Endothelial cell of umbilical vein (primary cell): Measurements from ENCODE around the gene C1orf52. TPM values are rescaled to one million over a fixed set of nuclear protein-coding genes. Genes with fewer than 3 reads are reported as not detected.

Source experiments
- BruUV-seq: library from RNA; stranded (reverse); fragments of 400-500 nt; replicated peaks from 2 replicates; lab custom pipeline; 2021; lab: Mats Ljungman, UMichigan
- CTCF ChIA-PET: fragments of 300-600, 350-600 bp; sonication (Branson Sonifier 250); formaldehyde crosslinking; loops from one replicate; lab custom pipeline; 2021; ENCODE audit warnings: antibody characterized with exemption, inconsistent platforms; lab: Charles Lee
- POLR2A ChIA-PET: fragments of 300-600, 350-600 bp; sonication (Branson Sonifier 250); formaldehyde crosslinking; loops from one replicate; lab custom pipeline; 2021; ENCODE audit warnings: antibody characterized with exemption, inconsistent platforms; lab: Charles Lee
- DNase-seq: peaks from one replicate; pipeline ENCODE4 v3.0.0-alpha.2; 2011; ENCODE audit warnings: low read depth, low spot score
- FAIRE-seq: peaks from 2 replicates; lab custom pipeline; 2011; peaks lifted over from hg19 to GRCh38; lab: Jason Lieb, UNC
- H2AFZ ChIP-seq: 2 replicates; pipeline ENCODE4 v1.6.0; 2012; ENCODE audit warnings: low read depth, low read length, control low read depth, inconsistent platforms
- H3K27ac ChIP-seq: 2 replicates; pipeline ENCODE4 v1.5.1; 2011; ENCODE audit warnings: low read depth, mild to moderate bottlenecking, control low read depth, low read length, moderate library complexity; ENCODE audit not compliant: insufficient read depth
- H3K27me3 ChIP-seq, 2 experiments: 2 replicates each; pipeline versions ENCODE4 v1.6.0 to v1.6.1; 2011; ENCODE audit warnings: low read length in 2 of 2, mixed read lengths in 1 of 2; ENCODE audit not compliant: control insufficient read depth in 2 of 2, insufficient read depth in 2 of 2
- H3K36me3 ChIP-seq, 2 experiments: 2 replicates in 1 of 2; 3 replicates in 1 of 2; pipeline ENCODE4 v1.5.1; 2011; ENCODE audit warnings: low read length in 2 of 2, mild to moderate bottlenecking in 1 of 2, moderate library complexity in 1 of 2; ENCODE audit not compliant: control insufficient read depth in 2 of 2, insufficient read depth in 2 of 2; ENCODE audit errors: extremely low read depth in 1 of 2
- H3K4me1 ChIP-seq: 3 replicates; pipeline ENCODE4 v1.5.1; 2011; ENCODE audit warnings: mild to moderate bottlenecking, low read length; ENCODE audit not compliant: control insufficient read depth, insufficient read depth; ENCODE audit errors: extremely low read depth
- H3K4me2 ChIP-seq: 2 replicates; pipeline ENCODE4 v1.6.1; 2011; ENCODE audit warnings: low read length, control low read depth, mixed read lengths; ENCODE audit not compliant: insufficient read depth
- H3K4me3 ChIP-seq, 3 experiments: fragments of 200-600 bp in 1 of 3; sonication (generic), shearing (Covaris generic) in 1 of 3; replicated peaks in 1 of 3; 2 replicates each; pipeline ENCODE4 v1.5.1; 2011 to 2016; ENCODE audit warnings: control low read depth in 3 of 3, low read length in 3 of 3, mild to moderate bottlenecking in 2 of 3, inconsistent platforms in 1 of 3, low read depth in 1 of 3, moderate library complexity in 1 of 3; ENCODE audit not compliant: insufficient read depth in 1 of 3
- H3K79me2 ChIP-seq: 2 replicates; pipeline ENCODE4 v1.6.0; 2012; ENCODE audit warnings: low read length, inconsistent platforms; ENCODE audit not compliant: control insufficient read depth, insufficient read depth
- H3K9ac ChIP-seq: replicated peaks from 2 replicates; pipeline ENCODE3; 2011; ENCODE audit warnings: low read length, control low read depth; ENCODE audit not compliant: insufficient read depth; ENCODE audit errors: extremely low read depth
- H3K9me1 ChIP-seq: replicated peaks from 3 replicates; pipeline ENCODE4 v1.6.0; 2011; ENCODE audit warnings: mild to moderate bottlenecking, low read length; ENCODE audit not compliant: control insufficient read depth, insufficient read depth; ENCODE audit errors: extremely low read depth
- H3K9me3 ChIP-seq: replicated peaks from 2 replicates; pipeline ENCODE4 v1.5.1; 2012; ENCODE audit warnings: low read length, inconsistent platforms; ENCODE audit not compliant: control insufficient read depth, insufficient read depth
- H4K20me1 ChIP-seq: replicated peaks from 2 replicates; pipeline ENCODE3; 2011; ENCODE audit warnings: mild to moderate bottlenecking, low read length; ENCODE audit not compliant: control insufficient read depth, insufficient read depth; ENCODE audit errors: extremely low read depth
- CTCF ChIP-seq, 2 donors: IDR thresholded peaks; 1 replicate in 1 of 2; 2 replicates in 1 of 2; pipeline ENCODE4 v1.5.1; 2011; ENCODE audit warnings: low read length in 2 of 2, mild to moderate bottlenecking in 2 of 2, moderate library complexity in 2 of 2, control low read depth in 1 of 2, inconsistent platforms in 1 of 2, low read depth in 1 of 2; ENCODE audit not compliant: insufficient read depth in 1 of 2; ENCODE audit errors: extremely low read depth in 1 of 2
- EZH2 ChIP-seq: IDR thresholded peaks from 2 replicates; pipeline ENCODE4 v1.6.1; 2012; ENCODE audit warnings: borderline replicate concordance, low read depth, mild to moderate bottlenecking, moderate library complexity, low read length, inconsistent platforms; ENCODE audit not compliant: severe bottlenecking
- FOS ChIP-seq: IDR thresholded peaks from 2 replicates; pipeline ENCODE4 v1.6.1; 2011; ENCODE audit warnings: mild to moderate bottlenecking, low read length, moderate library complexity, borderline replicate concordance; ENCODE audit not compliant: insufficient read depth
- GATA2 ChIP-seq: IDR thresholded peaks from 2 replicates; pipeline ENCODE4 v1.7.0; 2011; ENCODE audit warnings: low read depth, mild to moderate bottlenecking, moderate library complexity, mixed read lengths, low read length; ENCODE audit not compliant: insufficient read length, insufficient read depth
- JUN ChIP-seq: IDR thresholded peaks from 2 replicates; pipeline ENCODE4 v1.6.1; 2011; ENCODE audit warnings: borderline replicate concordance, low read depth; ENCODE audit not compliant: insufficient read length, insufficient read depth
- MAX ChIP-seq: IDR thresholded peaks from 2 replicates; pipeline ENCODE4 v1.6.1; 2011; ENCODE audit not compliant: insufficient read depth, insufficient read length
- MYC ChIP-seq: IDR thresholded peaks from one replicate; pipeline ENCODE4 v1.6.1; 2011; ENCODE audit warnings: mild to moderate bottlenecking, low read depth, low read length
- POLR2A ChIP-seq: IDR thresholded peaks from 2 replicates; pipeline ENCODE4 v1.6.1; 2012; ENCODE audit warnings: low read depth, mild to moderate bottlenecking, control low read depth, low read length
- POLR2AphosphoS5 ChIP-seq: IDR thresholded peaks from 2 replicates; pipeline ENCODE4 v1.6.1; 2012; ENCODE audit warnings: low read depth, mild to moderate bottlenecking, control low read depth, low read length, moderate library complexity; ENCODE audit not compliant: insufficient read depth
- dilution Hi-C: fragments of 300-500 bp; cut with MboI; formaldehyde crosslinking; loops from one replicate; pipeline ENCODE4 v1.15.0; 2019; ENCODE audit warnings: low sequenced_read_pairs; ENCODE audit not compliant: extremely low pct_ligation_motif_present
- intact Hi-C: fragments of 100-400 bp; cut with micrococcal nuclease; formaldehyde crosslinking; loops from one replicate; pipeline ENCODE4 v1.10.0; 2022
- polyA plus RNA-seq, 4 experiments: library from polyadenylated mRNA; depleted of rRNA in 3 of 4; stranded (reverse) in 3 of 4; unstranded in 1 of 4; fragments of >200 nt; gene quantifications; 2 replicates each; pipeline versions ENCODE4 v1.2.1 to v1.2.3, GENCODE V29; 2011 to 2012; ENCODE audit warnings: missing spikeins in 1 of 4
- total RNA-seq: library from RNA; stranded (reverse); gene quantifications from 2 replicates; pipeline ENCODE4 v1.2.3, GENCODE V29; 2021

The C1orf52 gene
- total and polyA plus RNA-seq, 2 donors (not counting 3 experiments of a cell fraction or from before 2014, with no cell fraction given), result 22.7 to 26.7 TPM

GRCh38 chr1:85277802-85278201 is 18.3 kb upstream of the C1orf52 start:
- Histone ChIP-seq H3K4me2 (no peak overlapping the region), H3K36me3 (no peaks in the 10 kb centered on the region), H3K9ac (no peak overlapping the region), H3K27ac (peak overlapping the region; percentile 100), H3K27me3 (no peaks in the 10 kb centered on the region), H3K79me2 (peaks cover 28% of the 10 kb centered on the region), H3K4me3 (no peak overlapping the region), H3K4me1 (peaks cover 42% of the 10 kb centered on the region), H4K20me1 (no peaks in the 10 kb centered on the region), H2AFZ (no peak overlapping the region), H3K9me1 (no peaks in the 10 kb centered on the region), H3K9me3 (no peaks in the 10 kb centered on the region)
- dilution Hi-C loops, result no loop called here
- DNase-seq, result no peak
- POLR2A ChIA-PET, result interaction anchor here (2.6 kb wide), 1 partner anchor 20 kb away, joined by 7 read pairs; no protein-coding TSS in a partner anchor
- BruUV-seq, result no TSS peak
- CTCF ChIA-PET, result interaction anchor here (1.2 to 4.7 kb wide), 3 partner anchors 18 to 19 kb away, joined by 3 to 39 read pairs (median 24); partner anchors contain the start of gene C1orf52
- TF ChIP-seq EZH2, result no peak
- no peak for TF ChIP-seq MAX
- no peak for TF ChIP-seq JUN
- no peak for TF ChIP-seq FOS
- TF ChIP-seq CTCF (IDR thresholded peaks at IDR 0.05; ENCODE audit: extremely low read depth in 1 of 2, insufficient read depth in 1 of 2, low read depth in 1 of 2, low read length in 2 of 2), result no peak
- no peak for TF ChIP-seq MYC
- TF ChIP-seq POLR2AphosphoS5, result no peak
- no peak for TF ChIP-seq POLR2A
- no peak for TF ChIP-seq GATA2
- no peak for FAIRE-seq
- intact Hi-C loops, result loop anchor here (10.0 kb wide), 2 partner anchors 663 to 773 kb away; partner anchors contain the start of genes GNG5 and SPATA1
